GM18508 (cell line): Measurements from ENCODE around the gene TERC.
"Not testable (repeated sequence)": the region's sequence is repeated elsewhere in the genome, so short reads cannot be mapped to it uniquely, and the experiment has no call there.

ENCODE experiments used
- ATAC-seq: cut with Tn5 transposase; IDR thresholded peaks from one replicate; pipeline ENCODE4 v1.9.1; 2021; ENCODE audit warnings: moderate number of reproducible peaks; ENCODE audit not compliant: insufficient read depth, unreplicated experiment

TERC gene

GRCh38 chr3:169772305-169772896 is 7.5 kb upstream of the TERC start:
- peak; percentile 3 for ATAC-seq

DNA sequence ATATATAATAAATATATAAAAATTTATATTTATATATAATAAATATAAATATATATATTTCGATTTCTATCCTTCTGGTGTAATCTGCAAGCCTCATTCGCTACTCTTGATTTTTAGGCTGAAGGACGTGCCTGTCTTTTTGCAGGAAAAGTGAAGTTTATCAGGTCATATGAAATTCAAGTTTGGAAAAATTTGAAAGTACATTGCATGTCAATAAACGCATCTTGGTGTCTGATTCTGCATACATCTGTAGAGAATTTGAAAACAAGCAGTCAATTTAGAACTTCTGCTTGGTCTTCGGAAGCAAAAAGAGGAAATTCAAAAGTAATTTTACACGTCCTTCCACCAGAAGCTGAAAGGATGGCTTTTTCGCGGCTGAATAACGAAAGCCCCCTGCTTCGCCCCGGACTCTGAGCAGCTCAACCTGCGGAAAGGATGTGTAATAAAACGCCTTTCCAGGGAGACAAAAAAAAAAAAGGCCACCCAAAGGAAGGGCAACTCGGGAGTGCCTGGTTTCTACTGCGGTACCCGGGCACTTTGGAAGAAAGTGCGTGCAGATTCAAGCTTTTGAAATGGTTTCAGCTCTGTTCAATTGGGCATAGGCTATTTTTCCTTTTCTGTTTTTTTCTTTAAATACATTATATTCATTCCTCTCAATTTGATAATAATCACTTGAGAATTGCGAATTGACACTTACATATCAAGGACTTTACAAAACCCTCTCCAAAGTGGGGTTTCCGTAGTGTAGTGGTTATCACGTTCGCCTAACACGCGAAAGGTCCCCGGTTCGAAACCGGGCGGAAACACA is 6.8 kb upstream of the TERC start:
- no peak for ATAC-seq

- no peak for ATAC-seq
These were observed 4.7 kb upstream of the TERC start, which contains the start of gene ACTRT3 for GRCh38 chr3:169769287-169770181. Gene ACTRT3 (minus strand): TSS chr3:169769561. CDS start chr3:169769520, 41 bp downstream.

- peak; percentile 1 for ATAC-seq
These were observed 463 bp downstream of the TERC start for GRCh38 chr3:169764312-169764881.

GRCh38 chr3:169760479-169760878 is 4.4 kb downstream of the TERC start:
- ATAC-seq = no peak

- peak; percentile 51 for ATAC-seq
These were observed 5.6 kb downstream of the TERC start for GRCh38 chr3:169759256-169759655.

GRCh38 chr3:169758359-169758994 is 6.4 kb downstream of the TERC start:
- no peak for ATAC-seq

GRCh38 chr3:169755488-169755887 is 9.4 kb downstream of the TERC start:
- no peak for ATAC-seq

- ATAC-seq = no peak
These were observed 10.1 kb downstream of the TERC start for GRCh38 chr3:169754711-169755110.

- no peak for ATAC-seq
These were observed 13.0 kb downstream of the TERC start for GRCh38 chr3:169751875-169752274.

- ATAC-seq = no peak
These were observed 14.2 kb downstream of the TERC start for GRCh38 chr3:169750665-169751064.

DNA sequence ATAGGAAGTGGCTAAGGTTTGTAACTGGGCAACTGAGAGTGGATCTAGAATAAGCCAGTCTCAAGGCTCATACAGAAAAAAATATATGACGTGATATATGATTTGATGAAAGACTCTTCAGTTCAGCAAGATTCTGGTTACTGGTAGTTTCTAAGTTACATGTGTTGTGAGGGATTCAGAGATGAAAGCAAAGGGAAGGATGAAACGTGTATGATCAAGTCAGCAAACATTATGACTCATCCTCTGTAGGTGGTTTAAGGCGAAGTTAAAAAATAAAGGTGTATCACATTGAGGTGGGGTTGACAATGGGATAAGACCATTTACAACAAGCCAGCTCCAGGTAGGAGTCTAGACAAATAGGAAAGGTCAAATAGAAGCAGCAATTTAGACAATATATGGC is 16.2 kb downstream of the TERC start:
- ATAC-seq = no peak

DNA sequence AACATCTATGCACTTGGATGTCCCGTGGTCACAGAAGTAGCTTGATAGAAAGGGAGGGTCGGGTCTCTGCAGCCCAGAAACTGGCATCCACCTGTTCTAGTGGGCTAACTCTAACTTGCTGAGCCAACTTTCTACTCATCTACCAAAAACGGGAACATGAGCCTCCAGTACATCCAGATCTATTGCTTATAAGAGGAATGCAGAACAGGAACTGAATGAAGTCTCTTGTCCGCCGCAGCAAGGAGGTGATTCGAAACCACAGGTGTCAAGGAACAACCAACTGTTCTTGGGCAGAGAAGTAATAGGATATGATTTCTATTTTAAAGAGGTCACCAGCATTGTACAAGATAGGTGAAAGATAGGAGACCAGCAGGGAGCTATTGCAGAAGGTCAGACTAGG is 17.9 kb downstream of the TERC start:
- no peak for ATAC-seq

DNA sequence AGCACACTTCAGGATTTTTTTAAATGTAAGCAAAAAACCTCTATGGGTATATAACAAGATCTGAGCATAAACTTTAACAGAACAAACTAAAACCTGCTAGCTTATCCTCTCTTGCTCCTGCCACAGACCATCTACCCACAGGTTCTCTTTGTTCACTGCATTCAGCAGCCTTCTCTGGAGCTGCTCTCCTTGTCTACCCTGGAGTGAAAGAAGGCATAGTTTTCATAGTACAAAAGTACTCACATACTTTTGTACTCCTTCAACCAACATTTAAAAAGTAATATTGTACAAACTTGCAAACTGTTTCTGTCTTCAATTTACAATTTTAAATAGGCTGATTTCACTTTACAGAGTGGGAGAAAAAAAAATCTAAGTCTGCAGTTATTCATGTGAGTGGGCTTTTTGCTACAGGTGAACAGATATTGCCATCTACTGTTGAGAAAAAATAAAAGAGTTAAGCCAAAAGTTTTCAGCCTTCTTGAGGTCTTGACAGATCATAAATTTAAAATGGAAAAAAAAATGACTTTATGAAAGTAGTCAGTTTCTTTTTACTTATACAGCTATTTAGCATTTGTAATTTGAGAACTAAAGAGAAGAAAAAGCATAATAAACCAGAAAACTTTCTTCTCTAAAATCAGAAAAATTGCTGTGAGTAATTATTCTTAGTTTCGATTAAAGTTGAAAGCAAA is 20.4 kb downstream of the TERC start:
- no peak for ATAC-seq

DNA sequence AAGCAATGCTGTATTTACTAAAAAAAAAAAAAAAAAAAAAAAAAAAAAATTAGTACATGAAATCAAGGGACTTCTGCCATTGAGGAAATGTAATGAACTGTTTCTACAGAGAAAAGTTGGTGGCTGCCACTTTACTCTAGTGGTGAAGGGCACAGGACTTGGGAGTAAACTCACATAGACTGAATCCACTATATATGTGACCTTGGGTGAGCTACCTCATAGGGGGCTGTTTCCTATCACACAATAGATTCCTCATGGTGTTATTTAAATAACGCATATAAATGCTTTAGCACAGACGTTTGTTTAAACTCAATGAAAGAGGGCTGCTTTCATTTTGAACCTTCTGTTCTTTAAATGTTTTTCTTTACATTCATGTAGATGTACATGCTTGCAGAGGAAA is 25.8 kb downstream of the TERC start:
- no peak for ATAC-seq

- ATAC-seq = not testable (repeated sequence)
These were observed 33.0 kb downstream of the TERC start for GRCh38 chr3:169731857-169732256.

DNA sequence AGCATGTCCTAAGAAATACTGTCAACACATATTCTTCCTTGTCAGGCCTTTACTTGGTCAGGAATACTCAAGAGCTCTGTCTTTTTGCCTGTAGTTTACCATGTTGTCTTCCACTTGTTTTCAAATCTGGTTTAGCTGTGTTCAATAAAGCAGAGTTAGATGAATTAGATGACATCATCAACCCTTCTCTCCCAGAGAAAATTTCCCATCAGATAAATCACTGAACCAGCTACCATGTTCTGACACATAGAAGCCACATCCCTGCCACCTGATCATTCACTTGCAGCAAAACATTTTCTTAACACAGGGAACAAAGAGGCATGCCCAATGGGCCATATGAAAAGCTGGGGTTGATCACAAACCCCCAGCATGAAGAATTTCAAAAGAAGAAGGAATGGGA is 42.1 kb downstream of the TERC start:
- ATAC-seq = no peak

- not testable (repeated sequence) for ATAC-seq
These were observed 46.4 kb downstream of the TERC start for GRCh38 chr3:169718415-169718814.
